ENCODE data around the gene RALGAPA1.

DNA sequence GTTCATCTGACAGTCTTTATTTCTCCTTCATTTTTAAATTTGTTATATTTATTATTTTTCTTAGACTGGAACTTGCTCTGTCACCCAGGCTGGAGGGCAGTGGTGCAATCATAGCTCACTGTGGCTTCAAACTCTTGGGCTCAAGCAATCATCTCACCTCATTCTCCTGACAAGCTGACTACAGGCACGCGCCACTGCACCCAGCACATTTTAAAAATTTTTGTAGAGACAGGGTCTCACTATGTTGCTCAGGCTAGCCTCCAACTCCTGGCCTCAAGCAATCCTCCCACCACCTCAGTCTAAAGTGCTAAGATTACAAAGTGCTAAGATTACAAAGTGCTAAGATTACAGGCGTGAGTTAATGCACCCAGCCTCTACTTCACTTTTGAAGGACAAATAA lies 96.6 kb downstream of the RALGAPA1 start:
- no peak for TF ChIP-seq POLR2AphosphoS5 (IDR thresholded peaks at IDR 0.05; ENCODE audit: low read depth, low read length)
- no peak for TF ChIP-seq TAF1 (IDR thresholded peaks at IDR 0.05; ENCODE audit: borderline replicate concordance, insufficient read depth, low read length)

Data from PFSK-1 (cell line).